SJSA1 (cell line): ENCODE measurements around the gene DAO. TPM values are rescaled to one million over a fixed set of nuclear protein-coding genes. Genes with fewer than 3 reads are reported as not detected.
"Not testable (repeated sequence)": the region's sequence is repeated elsewhere in the genome, so short reads cannot be mapped to it uniquely, and the experiment has no call there.

Experiments used
- DNase-seq, 2 experiments: peaks; one replicate each; pipeline ENCODE4 v3.0.0-alpha.2; 2015 to 2020; ENCODE audit warnings: low spot score in 2 of 2, low read depth in 1 of 2
- H3K27ac ChIP-seq: fragments of 250-450 bp; sonication (Bioruptor Pico); 2 replicates; pipeline ENCODE4 v1.5.1; 2020; ENCODE audit warnings: mild to moderate bottlenecking, moderate library complexity
- H3K27me3 ChIP-seq: fragments of 250-450 bp; sonication (Bioruptor Pico); replicated peaks from 2 replicates; pipeline ENCODE4 v1.5.1; 2020; ENCODE audit warnings: mild to moderate bottlenecking, moderate library complexity
- H3K36me3 ChIP-seq: fragments of 250-450 bp; sonication (Bioruptor Pico); 2 replicates; pipeline ENCODE4 v1.5.1; 2020; ENCODE audit warnings: mild to moderate bottlenecking
- H3K4me1 ChIP-seq: fragments of 250-450 bp; sonication (Bioruptor Pico); replicated peaks from 2 replicates; pipeline ENCODE4 v1.6.1; 2021; ENCODE audit warnings: mild to moderate bottlenecking
- H3K4me3 ChIP-seq: fragments of 250-450 bp; sonication (Bioruptor Pico); 2 replicates; pipeline ENCODE4 v1.5.1; 2020; ENCODE audit warnings: mild to moderate bottlenecking
- H3K9me3 ChIP-seq: fragments of 250-450 bp; sonication (Bioruptor Pico); replicated peaks from 2 replicates; pipeline ENCODE4 v1.5.1; 2020; ENCODE audit warnings: mild to moderate bottlenecking
- total RNA-seq: library from RNA; depleted of rRNA; stranded (reverse); fragments of >200 nt; shearing (Covaris generic); gene quantifications from 2 replicates; pipeline ENCODE4 v1.2.3, GENCODE V29; 2014

DAO gene
- total RNA-seq, 1 experiment from 2014 or later: not detected

DNA sequence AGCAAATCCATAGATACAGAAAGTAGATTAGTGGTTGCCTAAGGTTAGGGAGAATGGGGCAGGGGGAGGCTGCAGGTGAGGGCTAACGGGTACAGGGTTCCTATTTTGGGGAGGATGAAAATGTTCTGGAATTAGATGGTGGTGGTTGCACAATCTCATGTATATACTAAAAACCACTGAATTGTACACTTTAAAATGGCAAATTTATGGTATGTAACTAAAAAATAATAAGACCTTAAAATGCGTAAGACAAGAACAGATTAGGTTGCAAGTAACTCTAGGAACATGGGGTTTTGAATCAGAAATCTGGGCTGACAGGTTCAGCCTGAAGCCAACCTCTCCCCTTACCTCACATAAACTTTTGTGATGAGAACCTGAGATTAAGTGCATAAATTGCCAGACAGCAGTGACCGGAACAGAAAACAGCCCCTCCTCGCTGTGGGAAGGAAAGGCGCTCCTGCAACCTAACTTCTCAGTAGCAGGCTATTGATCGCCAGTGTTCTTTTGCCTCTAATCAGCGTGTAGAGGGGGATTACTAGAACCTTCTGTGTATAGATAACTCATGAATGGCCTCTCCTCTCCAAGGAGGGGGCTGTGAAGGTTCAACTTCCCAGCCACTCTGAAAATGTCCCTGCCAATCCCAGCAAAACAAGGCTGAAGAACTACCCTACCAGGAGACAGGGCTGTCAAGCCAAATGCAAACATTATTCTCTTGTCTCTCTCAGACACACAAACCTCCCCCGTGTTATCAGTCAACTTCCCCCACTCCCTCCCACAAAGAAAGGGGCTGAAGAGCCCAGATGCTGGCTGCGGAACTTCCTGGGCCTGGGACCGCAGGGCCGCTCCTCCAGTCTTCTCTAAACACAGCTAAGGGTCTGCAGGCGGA lies 24.4 kb upstream of the DAO start:
- Histone ChIP-seq H3K4me1 (peaks cover 64% of the 10 kb centered on the region), H3K9me3 (no peaks in the 10 kb centered on the region), H3K27me3 (no peaks in the 10 kb centered on the region), H3K4me3 (peak overlapping the region; percentile 78), H3K27ac (peak overlapping the region; percentile 99), H3K36me3 (peaks cover 50% of the 10 kb centered on the region)
- DNase-seq: peak in 1 of 2 experiments; percentile 64

DNA sequence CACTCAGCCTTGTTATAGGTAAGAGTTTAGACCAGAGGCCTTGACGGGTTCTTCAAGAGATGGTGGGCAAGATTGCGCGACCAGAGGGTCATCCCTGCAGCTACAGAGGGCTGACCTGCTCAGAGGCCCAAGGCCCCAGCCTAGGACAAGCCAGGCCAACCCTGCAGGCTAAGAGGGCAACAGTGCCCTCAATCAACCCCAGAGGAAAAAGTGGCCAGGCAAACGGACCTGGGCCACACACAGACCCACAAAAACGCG lies 23.8 kb upstream of the DAO start:
- Histone ChIP-seq H3K4me3 (peak overlapping the region; percentile 78), H3K27ac (peak overlapping the region; percentile 99), H3K36me3 (peaks cover 47% of the 10 kb centered on the region), H3K4me1 (peaks cover 59% of the 10 kb centered on the region), H3K27me3 (no peaks in the 10 kb centered on the region), H3K9me3 (no peaks in the 10 kb centered on the region)
- no peak for DNase-seq

DNA sequence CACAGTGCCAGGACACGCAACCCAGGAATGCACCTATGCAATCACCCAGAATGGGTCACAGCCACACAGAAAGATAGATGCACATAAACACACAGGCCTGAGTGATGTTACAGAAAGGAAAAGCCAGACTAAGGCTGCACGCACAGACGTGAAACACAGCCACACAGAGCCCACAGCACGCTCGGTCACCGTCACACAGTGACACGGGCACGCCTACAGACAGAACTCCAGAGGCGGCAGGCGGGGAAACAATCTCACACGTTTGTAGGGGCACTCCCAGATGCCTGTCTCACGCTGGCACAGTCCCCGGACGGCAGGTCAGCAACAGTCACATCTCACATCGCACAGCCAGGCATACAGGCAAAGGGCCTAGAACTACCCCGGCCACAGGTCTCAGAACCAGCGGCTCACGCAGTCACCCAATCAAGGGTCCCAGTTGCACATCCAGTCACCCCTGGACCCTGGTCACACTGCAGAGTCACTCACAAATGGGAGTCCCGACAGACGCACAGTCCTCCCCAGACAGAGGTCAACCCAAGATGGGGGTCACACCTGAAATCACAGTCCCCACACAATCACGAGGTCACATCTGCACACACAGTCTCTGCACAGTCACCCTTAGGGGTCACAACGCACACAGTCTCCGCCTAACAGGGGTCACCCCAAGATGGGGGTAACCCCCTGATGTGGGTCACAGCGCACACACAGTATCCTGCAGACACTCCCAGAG lies 23.3 kb upstream of the DAO start:
- H3K27me3 ChIP-seq: no peaks in the 10 kb centered on the region
- H3K36me3 ChIP-seq: peaks cover 42% of the 10 kb centered on the region
- peaks cover 55% of the 10 kb centered on the region for H3K4me1 ChIP-seq
- DNase-seq: peak; percentile 90 to 95
- H3K27ac ChIP-seq: peak overlapping the region; percentile 99
- H3K4me3 ChIP-seq: peak overlapping the region; percentile 78
- no peaks in the 10 kb centered on the region for H3K9me3 ChIP-seq

DNA sequence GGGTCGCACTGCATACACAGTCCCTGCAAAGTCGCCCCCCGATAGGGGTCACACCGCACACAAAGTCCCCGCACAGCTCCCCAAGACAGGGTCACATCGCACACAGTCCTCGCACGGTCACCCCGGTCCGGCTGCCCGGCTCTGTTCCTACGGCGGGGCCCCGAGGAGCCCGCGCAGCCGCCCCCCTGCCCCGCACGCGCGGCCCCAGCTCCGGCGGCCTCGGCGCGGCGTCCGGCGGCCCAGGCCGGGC lies 22.8 kb upstream of the DAO start:
- Histone ChIP-seq H3K9me3 (no peaks in the 10 kb centered on the region), H3K27ac (peak overlapping the region; percentile 99), H3K4me1 (peaks cover 55% of the 10 kb centered on the region), H3K4me3 (peak overlapping the region; percentile 78), H3K27me3 (no peaks in the 10 kb centered on the region), H3K36me3 (peaks cover 37% of the 10 kb centered on the region)
- DNase-seq: no peak

DNA sequence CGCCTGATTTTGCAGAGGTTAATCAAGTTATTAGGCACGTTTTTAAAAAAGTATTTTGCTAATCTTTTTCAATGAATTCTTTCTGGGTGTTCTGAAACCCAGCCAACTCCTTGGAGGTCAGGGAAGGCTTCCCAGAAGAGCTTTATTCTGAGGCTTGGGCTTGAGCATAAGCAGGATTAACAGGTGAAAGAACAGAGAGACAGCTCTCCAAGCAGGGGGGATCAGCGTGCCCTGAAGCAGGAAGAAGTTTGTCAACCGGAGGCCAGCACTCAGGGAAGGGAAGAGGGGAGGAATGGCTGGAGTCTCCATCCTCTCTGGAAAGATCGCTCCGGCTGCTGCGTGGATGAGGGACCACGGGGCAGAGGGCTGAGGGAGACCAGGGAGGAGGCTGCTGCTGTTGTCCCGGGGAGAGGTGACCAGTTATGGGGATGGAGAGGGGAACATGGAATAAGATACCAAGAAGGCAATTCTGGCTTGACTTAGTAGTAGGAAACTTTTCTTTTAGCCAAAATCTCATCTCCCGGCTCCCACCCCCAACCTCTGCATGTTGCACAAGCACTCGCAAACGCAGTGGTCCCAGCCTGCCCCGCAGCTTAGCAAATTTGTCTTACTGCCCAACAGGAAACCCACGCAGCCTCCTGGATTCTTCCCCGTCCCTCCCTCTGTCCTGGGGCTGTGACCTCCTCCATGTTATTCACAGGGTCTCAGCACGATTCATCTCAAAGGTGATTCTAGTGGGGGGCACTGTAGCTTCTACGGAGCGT lies 21.4 kb upstream of the DAO start:
- H3K4me1 ChIP-seq: peaks cover 43% of the 10 kb centered on the region
- peaks cover 23% of the 10 kb centered on the region for H3K36me3 ChIP-seq
- H3K4me3 ChIP-seq: peak overlapping the region; percentile 78
- no peak overlapping the region for H3K27ac ChIP-seq
- no peaks in the 10 kb centered on the region for H3K9me3 ChIP-seq
- no peaks in the 10 kb centered on the region for H3K27me3 ChIP-seq
- no peak for DNase-seq

DNA sequence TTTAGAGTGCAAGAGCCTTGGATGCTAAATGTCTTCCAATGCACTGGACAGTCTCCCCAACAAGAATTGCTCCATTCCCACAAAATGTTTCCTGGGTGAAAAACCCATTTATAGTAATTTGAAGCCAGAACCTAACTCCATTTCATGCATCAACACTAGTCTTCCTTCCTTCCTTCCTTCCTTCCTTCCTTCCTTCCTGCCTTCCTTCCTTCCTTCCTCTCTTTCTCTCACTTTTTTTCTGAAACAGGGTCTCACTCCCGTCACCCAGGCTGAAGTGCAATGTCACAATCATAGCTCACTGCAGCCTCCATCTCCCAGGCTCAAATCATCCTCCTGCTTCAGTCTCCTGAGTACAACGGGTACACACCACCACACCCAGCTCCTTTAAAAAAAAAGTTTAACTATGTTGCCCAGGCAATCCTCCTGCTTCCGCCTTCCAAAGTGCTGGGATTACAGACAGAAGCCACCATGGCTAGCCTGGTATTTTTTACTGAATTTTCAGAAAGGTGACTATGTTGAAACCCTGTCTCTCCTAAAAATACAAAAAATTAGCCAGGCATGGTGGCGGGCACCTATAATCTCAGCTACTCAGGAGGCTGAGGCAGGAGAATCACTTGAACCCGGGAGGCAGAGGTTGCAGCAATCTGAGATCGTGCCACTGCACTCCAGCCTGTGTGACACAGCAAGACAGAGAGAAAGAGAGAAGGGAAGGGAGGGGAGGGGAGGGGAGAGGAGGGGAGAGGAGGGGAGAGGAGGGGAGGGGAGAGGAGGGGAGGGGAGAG lies 20.6 kb upstream of the DAO start:
- DNase-seq, H3K27me3 ChIP-seq, H3K27ac ChIP-seq, H3K4me3 ChIP-seq, H3K9me3 ChIP-seq: not testable (repeated sequence)
- Histone ChIP-seq H3K36me3 (peaks cover 15% of the 10 kb centered on the region), H3K4me1 (peaks cover 35% of the 10 kb centered on the region)

DNA sequence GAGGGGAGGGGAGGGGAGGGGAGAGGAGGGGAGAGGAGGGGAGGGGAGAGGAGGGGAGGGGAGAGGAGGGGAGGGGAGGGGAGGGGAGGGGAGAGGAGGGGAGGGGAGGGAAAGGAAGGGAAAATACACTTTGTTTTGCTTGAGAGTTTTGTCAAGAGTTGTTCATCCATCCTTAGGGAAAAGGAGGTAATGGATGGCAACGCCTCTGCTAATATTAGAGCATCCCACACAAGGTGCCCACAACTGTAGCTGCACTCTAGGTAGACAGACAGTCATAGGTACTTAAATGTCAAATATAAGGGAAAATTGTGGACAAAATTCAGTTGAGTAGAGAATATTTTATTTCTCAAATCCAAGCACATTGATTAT lies 20.0 kb upstream of the DAO start:
- DNase-seq: no peak
- peaks cover 29% of the 10 kb centered on the region for H3K4me1 ChIP-seq
- H3K4me3 ChIP-seq: no peak overlapping the region
- peaks cover 12% of the 10 kb centered on the region for H3K36me3 ChIP-seq
- H3K27ac ChIP-seq: no peak overlapping the region
- no peaks in the 10 kb centered on the region for H3K27me3 ChIP-seq
- no peaks in the 10 kb centered on the region for H3K9me3 ChIP-seq

DNA sequence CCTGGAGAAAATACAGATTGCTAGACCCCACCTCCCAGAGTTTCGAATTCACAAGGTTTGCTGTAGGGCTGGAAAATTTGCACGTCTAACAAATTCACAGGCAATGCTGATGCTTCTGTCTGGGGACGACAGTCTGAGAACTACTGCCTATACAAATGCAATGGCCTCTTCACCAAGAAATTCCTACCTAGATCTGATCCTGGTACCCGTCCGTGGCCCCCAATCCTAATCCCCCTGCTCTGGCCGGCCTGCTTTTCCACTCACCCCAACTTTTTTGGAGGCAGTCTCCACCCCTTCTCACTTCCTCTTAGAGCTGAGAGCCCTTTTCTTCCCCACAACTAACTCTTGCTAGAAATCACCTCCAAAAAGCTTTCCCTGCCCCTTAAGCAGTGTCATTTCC lies 19.4 kb upstream of the DAO start:
- Histone ChIP-seq H3K36me3 (peaks cover 7% of the 10 kb centered on the region), H3K9me3 (no peaks in the 10 kb centered on the region), H3K4me3 (no peak overlapping the region), H3K27me3 (no peaks in the 10 kb centered on the region), H3K4me1 (peaks cover 24% of the 10 kb centered on the region), H3K27ac (no peak overlapping the region)
- DNase-seq: no peak

DNA sequence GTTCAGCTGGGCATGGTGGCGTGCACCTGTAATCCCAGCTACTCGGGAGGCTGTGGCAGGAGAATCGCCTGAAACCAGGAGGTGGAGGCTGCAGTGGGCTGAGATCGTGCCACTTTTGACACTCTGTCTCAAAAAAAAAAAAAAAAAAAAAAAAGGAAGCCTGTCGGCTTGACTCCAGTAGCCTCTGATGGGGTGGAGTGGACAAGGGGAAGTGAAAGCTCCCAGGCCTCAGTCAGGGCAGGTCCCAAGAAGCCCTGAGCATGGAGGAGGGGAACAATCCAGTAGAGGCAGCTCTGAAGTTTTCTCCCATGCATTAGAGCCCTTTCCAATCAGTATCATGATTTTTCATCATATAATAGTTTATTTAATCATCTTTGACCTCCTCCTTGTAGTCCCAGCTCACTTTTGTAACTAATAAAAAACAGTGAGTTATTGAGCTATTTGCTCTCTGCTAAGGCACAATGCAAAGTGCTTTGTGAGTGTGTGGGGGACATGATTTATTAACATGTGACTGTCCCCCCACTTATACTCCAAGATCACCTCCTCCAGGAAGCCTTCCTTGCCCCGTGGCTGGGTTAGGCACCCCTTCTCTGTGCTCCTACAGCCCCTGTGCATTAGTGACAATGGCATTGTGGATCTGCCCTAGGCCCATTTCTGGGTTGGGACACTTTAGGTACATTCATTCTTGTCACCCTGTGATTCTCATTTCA lies 17.9 kb upstream of the DAO start:
- peaks cover 3% of the 10 kb centered on the region for H3K36me3 ChIP-seq
- peaks cover 10% of the 10 kb centered on the region for H3K4me1 ChIP-seq
- H3K27ac ChIP-seq: no peak overlapping the region
- DNase-seq: no peak
- no peaks in the 10 kb centered on the region for H3K9me3 ChIP-seq
- H3K27me3 ChIP-seq: no peaks in the 10 kb centered on the region
- H3K4me3 ChIP-seq: no peak overlapping the region

DNA sequence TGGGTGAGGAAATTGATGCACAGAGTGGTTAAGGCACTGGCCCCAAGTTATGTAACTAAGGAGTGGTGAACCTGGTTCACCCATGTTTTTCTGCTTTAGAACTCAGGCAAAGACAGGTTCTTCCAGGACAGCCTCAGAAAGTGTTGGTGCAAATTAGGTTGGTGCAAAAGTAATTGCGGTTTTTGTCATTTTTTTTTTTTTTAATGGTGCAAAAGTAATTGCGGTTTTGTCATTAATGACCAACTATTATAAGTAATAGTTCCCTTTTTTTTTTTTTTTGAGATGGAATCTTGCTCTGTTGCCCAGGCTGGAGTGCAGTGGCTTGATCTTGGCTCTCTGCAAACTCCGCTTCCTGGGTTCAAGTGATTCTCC lies 17.3 kb upstream of the DAO start:
- H3K36me3 ChIP-seq: no peaks in the 10 kb centered on the region
- DNase-seq: no peak
- H3K4me3 ChIP-seq: no peak overlapping the region
- H3K4me1 ChIP-seq: peaks cover 10% of the 10 kb centered on the region
- no peaks in the 10 kb centered on the region for H3K9me3 ChIP-seq
- H3K27ac ChIP-seq: no peak overlapping the region
- no peaks in the 10 kb centered on the region for H3K27me3 ChIP-seq

DNA sequence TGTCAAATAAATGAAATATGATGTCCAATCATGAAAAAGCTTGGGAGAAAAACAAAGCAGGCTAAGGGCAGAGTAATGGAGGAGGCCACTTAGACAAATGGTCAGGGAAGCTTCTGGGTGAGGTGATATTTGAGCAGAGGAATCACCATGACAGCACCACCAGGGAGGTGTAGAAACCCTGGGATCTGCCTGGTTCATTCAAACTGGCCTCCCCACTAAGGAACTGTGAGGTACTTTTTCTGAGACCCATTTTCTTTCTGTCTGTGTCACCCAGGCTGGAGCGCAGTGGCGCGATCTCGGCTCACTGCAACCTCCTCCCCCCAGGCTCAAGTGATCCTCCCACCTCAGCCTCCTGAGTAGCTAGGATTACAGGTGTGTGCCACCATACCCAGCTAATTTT lies 14.7 kb upstream of the DAO start:
- Histone ChIP-seq H3K27ac (no peak overlapping the region), H3K9me3 (0 out of 2 replicates have a peak, but pooled peaks cover 3% of the 10 kb centered on the region), H3K27me3 (no peaks in the 10 kb centered on the region), H3K4me1 (no peaks in the 10 kb centered on the region), H3K4me3 (no peak overlapping the region), H3K36me3 (no peaks in the 10 kb centered on the region)
- no peak for DNase-seq

DNA sequence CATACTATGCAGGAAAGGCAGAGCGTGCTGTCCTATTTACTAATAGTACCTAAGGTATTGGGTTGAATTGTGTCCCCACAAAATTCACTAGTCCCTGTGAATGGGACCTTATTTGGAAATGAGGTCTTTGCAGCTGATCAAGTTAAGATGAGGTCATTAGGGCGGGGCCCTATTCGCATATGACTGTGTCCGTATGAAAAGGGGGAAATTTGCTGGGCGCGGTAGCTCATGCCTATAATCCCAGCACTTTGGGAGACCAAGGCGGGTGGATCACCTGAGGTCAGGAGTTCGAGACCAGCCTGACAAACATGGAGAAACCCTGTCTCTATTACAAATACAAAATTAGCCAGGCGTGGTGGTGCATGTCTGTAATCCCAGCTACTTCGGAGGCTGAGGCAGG lies 13.8 kb upstream of the DAO start:
- H3K4me1 ChIP-seq, DNase-seq, H3K4me3 ChIP-seq, H3K27ac ChIP-seq, H3K36me3 ChIP-seq, H3K27me3 ChIP-seq, H3K9me3 ChIP-seq: not testable (repeated sequence)

DNA sequence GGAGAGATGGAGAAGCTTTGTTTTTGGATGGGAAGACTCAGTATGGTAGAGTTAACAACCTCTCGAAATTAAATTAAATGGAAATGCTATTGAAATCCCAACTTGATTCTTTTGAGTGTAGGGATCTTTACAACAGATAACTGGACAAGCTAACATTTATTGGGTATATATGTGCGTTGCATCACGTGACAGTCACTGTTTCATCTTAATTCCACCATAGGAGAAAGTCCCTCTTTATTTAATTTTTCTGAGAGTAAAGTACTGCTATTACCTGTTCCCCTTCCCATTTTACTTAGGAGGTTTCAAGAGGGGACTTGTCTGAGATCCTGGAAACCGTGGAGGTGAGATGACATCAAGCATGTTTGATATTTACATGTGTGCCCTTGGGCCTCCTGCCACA lies 11.1 kb upstream of the DAO start:
- no peaks in the 10 kb centered on the region for H3K4me1 ChIP-seq
- H3K4me3 ChIP-seq: no peak overlapping the region
- H3K27me3 ChIP-seq: no peaks in the 10 kb centered on the region
- no peak for DNase-seq
- H3K27ac ChIP-seq: no peak overlapping the region
- no peaks in the 10 kb centered on the region for H3K36me3 ChIP-seq
- 0 out of 2 replicates have a peak, but pooled peaks cover 3% of the 10 kb centered on the region for H3K9me3 ChIP-seq
